ENCODE data around the gene AFAP1L1.

Gene AFAP1L1

DNA sequence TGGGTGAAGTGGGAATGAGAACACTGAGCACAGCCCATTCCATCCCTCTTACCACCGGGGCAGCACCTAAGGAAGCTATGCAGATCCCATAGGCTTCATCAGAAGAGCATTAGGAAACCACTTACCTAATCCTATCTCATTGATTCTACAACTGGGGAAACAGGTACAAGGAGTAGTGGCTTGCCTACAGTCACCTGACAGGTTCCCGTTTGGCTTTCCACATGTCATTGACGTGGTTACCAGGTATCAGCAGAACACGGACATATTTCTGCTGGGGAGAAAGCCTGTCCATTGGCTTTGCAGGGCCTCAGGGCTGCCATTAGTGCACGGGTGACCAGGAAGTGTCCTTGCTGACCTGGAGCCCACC is 11.3 kb downstream of the AFAP1L1 start:
- TF ChIP-seq, protein P1, sequence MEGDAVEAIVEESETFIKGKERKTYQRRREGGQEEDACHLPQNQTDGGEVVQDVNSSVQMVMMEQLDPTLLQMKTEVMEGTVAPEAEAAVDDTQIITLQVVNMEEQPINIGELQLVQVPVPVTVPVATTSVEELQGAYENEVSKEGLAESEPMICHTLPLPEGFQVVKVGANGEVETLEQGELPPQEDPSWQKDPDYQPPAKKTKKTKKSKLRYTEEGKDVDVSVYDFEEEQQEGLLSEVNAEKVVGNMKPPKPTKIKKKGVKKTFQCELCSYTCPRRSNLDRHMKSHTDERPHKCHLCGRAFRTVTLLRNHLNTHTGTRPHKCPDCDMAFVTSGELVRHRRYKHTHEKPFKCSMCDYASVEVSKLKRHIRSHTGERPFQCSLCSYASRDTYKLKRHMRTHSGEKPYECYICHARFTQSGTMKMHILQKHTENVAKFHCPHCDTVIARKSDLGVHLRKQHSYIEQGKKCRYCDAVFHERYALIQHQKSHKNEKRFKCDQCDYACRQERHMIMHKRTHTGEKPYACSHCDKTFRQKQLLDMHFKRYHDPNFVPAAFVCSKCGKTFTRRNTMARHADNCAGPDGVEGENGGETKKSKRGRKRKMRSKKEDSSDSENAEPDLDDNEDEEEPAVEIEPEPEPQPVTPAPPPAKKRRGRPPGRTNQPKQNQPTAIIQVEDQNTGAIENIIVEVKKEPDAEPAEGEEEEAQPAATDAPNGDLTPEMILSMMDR (IDR thresholded peaks at IDR 0.05; ENCODE audit: low read depth, low read length, missing control alignments): no peak
- no peak overlapping the region for H3K4me3 ChIP-seq (ENCODE audit: low read depth, low read length)
- no peaks in the 10 kb centered on the region for H3K36me3 ChIP-seq (replicated peaks)
- in situ Hi-C loops (cut with HindIII; ENCODE audit: low pct_ligation_motif_present, low sequenced_read_pairs): no loop called here
- no peaks in the 10 kb centered on the region for H3K27me3 ChIP-seq (replicated peaks)
- no peak overlapping the region for H3K27ac ChIP-seq
- DNase-seq: no peak

DNA sequence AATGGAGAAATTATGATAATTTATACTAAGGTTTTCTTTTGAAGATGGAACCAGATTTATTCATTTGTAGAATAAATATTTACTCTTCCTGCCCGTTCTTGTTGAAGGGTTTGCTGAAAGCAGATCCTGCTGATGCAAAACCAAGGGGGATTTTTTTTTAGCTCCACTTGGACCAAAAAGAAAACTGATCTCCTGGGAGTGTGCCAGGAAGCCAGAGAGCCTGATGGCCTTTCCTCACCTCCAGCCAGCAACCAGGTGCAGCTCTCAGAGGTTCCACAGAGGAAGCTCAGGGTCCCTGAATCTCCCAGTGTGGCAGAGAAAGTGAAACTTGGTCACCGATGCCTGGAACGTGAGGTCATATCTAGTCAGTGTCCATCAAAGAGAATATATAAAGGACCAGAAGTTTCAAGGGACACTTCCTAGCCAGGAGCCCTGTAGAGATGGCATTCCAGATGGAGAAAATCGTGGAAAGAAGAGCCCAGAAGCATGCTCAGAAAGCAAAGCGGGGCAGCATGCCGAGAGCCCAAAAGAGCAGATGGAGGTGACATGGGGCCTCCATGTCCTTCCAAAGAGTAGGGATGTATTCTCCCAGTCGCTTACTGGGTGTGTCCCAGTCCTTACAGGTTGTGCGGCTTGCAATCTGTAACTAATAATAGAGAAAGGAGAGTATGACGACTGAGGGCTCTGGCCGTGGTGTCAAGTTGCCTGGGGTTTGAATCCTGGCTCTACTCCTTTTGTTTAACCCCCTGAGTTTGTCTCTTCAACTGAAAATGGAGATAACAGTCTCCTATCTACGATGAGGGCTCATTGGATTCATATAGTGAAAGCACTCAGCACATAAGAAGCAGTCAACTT is 12.2 kb downstream of the AFAP1L1 start:
- peak; percentile 7 for DNase-seq
- TF ChIP-seq, protein P1 (IDR thresholded peaks at IDR 0.05; ENCODE audit: low read depth, low read length, missing control alignments): no peak
- H3K27ac ChIP-seq: no peak overlapping the region

DNA sequence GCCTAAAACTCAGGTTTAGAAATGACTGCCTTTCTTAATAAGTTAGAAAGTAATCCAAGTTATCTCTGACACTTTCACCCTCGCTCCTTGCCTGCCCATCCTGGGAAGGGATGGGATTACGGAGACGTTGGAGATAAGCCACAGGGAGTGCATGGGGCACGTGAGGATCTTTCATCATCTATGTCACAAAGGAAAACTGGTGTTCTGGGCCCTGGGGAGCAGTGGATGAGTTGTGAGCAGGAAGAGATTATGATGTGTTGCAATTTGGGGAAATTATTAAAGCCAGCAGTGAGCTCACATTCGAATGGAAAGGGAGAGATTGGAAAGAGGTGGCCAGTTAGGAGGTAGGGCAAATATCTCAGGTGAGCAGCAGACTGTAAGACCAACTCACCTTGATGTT is 12.8 kb downstream of the AFAP1L1 start:
- Histone ChIP-seq H3K27me3 (replicated peaks) (no peaks in the 10 kb centered on the region), H3K36me3 (replicated peaks) (no peaks in the 10 kb centered on the region), H3K4me3 (ENCODE audit: low read depth, low read length) (no peak overlapping the region), H3K27ac (no peak overlapping the region)
- peak; percentile 14 for DNase-seq
- TF ChIP-seq, protein P1 (IDR thresholded peaks at IDR 0.05; ENCODE audit: low read depth, low read length, missing control alignments): no peak
- in situ Hi-C loops (cut with HindIII; ENCODE audit: low pct_ligation_motif_present, low sequenced_read_pairs): no loop called here

More for the DNA sequence above, 12.2 kb downstream of the AFAP1L1 start:
- Histone ChIP-seq H3K4me3 (ENCODE audit: low read depth, low read length) (no peak overlapping the region), H3K36me3 (replicated peaks) (no peaks in the 10 kb centered on the region), H3K27me3 (replicated peaks) (no peaks in the 10 kb centered on the region)
- in situ Hi-C loops (cut with HindIII; ENCODE audit: low pct_ligation_motif_present, low sequenced_read_pairs): no loop called here

DNA sequence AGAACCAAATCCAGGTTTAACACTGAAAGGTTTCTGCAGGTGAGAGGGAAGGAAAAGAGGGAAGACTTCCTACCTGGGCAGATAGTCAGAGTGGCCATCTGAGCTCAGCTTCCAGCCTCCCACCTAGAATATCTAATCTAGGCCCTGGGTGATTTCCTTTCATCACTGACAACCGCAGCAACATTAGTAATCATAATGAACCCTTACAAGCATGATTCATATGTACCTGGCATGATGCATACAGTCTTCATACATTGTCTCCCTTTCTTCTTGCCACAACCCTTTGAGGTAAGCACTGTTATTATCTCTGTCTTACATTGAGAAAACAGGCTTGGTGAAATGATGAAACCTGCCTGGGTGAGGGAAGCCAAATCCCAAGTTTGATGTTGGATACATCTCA is 13.5 kb downstream of the AFAP1L1 start:
- H3K4me3 ChIP-seq (ENCODE audit: low read depth, low read length): no peak overlapping the region
- no peaks in the 10 kb centered on the region for H3K36me3 ChIP-seq (replicated peaks)
- in situ Hi-C loops (cut with HindIII; ENCODE audit: low pct_ligation_motif_present, low sequenced_read_pairs): no loop called here
- DNase-seq: no peak
- no peak overlapping the region for H3K27ac ChIP-seq
- TF ChIP-seq, protein P1 (IDR thresholded peaks at IDR 0.05; ENCODE audit: low read depth, low read length, missing control alignments): no peak
- no peaks in the 10 kb centered on the region for H3K27me3 ChIP-seq (replicated peaks)

DNA sequence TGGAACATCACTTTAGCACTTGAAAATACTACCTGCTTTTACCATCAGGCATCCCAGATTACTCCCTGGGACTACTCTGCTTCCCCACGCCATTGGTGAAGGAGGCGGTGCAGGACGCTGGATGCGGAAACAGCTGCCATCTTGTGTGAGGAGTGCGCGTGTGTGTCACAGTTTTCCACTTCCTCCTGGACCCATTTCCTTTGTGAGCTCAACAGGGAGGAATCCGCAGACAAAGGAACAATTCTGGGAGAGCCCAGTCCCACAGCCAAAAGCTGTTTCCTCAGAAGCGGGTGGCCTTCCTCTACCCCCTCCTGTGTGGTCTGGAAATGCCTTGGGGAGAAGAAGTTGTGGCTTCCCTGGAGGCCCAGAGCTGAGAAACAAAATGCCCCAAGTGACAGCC is 16.8 kb downstream of the AFAP1L1 start:
- Histone ChIP-seq H3K4me3 (ENCODE audit: low read depth, low read length) (no peak overlapping the region), H3K27ac (no peak overlapping the region), H3K27me3 (replicated peaks) (no peaks in the 10 kb centered on the region), H3K36me3 (replicated peaks) (no peaks in the 10 kb centered on the region)
- in situ Hi-C loops (cut with HindIII; ENCODE audit: low pct_ligation_motif_present, low sequenced_read_pairs): no loop called here
- no peak for DNase-seq
- TF ChIP-seq, protein P1 (IDR thresholded peaks at IDR 0.05; ENCODE audit: low read depth, low read length, missing control alignments): no peak

DNA sequence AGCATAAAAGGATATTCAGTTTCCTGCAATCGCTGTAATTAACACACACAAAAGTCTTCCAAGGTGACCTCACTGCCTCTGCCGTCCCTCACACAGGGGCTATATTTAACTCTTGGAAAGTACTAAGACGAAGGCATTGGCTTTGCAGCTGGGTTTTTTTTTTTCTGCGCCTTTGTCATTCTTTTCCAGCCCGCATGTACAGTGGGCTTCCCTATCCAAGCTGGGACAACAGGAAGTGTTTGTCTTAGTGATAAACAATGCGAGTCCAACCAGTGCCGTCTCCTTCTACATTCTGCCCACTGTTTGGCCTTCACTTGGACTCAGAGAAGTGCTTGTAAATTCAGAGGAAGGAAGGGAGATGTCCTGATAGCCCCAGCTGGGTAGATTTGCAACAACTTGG is 17.6 kb downstream of the AFAP1L1 start:
- TF ChIP-seq, protein P1 (IDR thresholded peaks at IDR 0.05; ENCODE audit: low read depth, low read length, missing control alignments): no peak
- no peak for DNase-seq
- H3K4me3 ChIP-seq (ENCODE audit: low read depth, low read length): no peak overlapping the region
- H3K27me3 ChIP-seq (replicated peaks): no peaks in the 10 kb centered on the region
- in situ Hi-C loops (cut with HindIII; ENCODE audit: low pct_ligation_motif_present, low sequenced_read_pairs): no loop called here
- H3K36me3 ChIP-seq (replicated peaks): no peaks in the 10 kb centered on the region
- no peak overlapping the region for H3K27ac ChIP-seq
